Transverse colon (tissue), 4 donors: Measurements from ENCODE around the gene ETV6. TPM values are rescaled to one million over a fixed set of nuclear protein-coding genes. Genes with fewer than 3 reads are reported as not detected.

Experiments used
- DNase-seq: peaks from one replicate; pipeline ENCODE4 v3.0.0-alpha.2; 2019
- H3K27ac ChIP-seq, 4 donors: fragments of 200-600 bp; sonication (generic); 2 replicates each; pipeline ENCODE4 v1.5.1; 2016 to 2018; ENCODE audit warnings: inconsistent platforms in 4 of 4
- H3K27me3 ChIP-seq: fragments of 200-600 bp; sonication (generic); 2 replicates; pipeline ENCODE4 v1.5.1; 2017; ENCODE audit warnings: inconsistent platforms
- H3K36me3 ChIP-seq, 4 donors: fragments of 200-600 bp; sonication (generic); 2 replicates each; pipeline ENCODE4 v1.5.1; 2017 to 2019; ENCODE audit warnings: inconsistent platforms in 4 of 4
- H3K4me1 ChIP-seq, 4 donors: fragments of 200-600 bp; sonication (generic); 2 replicates each; pipeline ENCODE4 v1.5.1; 2017 to 2020; ENCODE audit warnings: inconsistent platforms in 4 of 4
- H3K4me3 ChIP-seq, 4 donors: fragments of 200-600 bp; sonication (generic); 1 replicate in 1 of 4; 2 replicates in 3 of 4; pipeline versions ENCODE4 v1.5.1 to v1.6.1; 2017 to 2019; ENCODE audit warnings: inconsistent platforms in 4 of 4
- H3K9me3 ChIP-seq, 2 donors: fragments of 200-600 bp; sonication (generic); 2 replicates each; pipeline ENCODE4 v1.5.1; 2017 to 2019; ENCODE audit warnings: inconsistent platforms in 2 of 2
- EP300 ChIP-seq: sonication (generic); formaldehyde crosslinking; IDR thresholded peaks from one replicate; pipeline ENCODE4 v1.6.1; 2017; ENCODE audit warnings: antibody characterized with exemption, low read depth
- POLR2A ChIP-seq: fragments of 450-650 bp; IDR thresholded peaks from one replicate; pipeline ENCODE4 v1.6.1; 2016; ENCODE audit warnings: antibody characterized with exemption, mild to moderate bottlenecking, moderate library complexity
- POLR2AphosphoS5 ChIP-seq, 3 donors: sonication (generic); formaldehyde crosslinking; IDR thresholded peaks; one replicate each; pipeline ENCODE4 v1.6.1; 2016; ENCODE audit warnings: antibody characterized with exemption in 3 of 3
- WGBS, 2 donors: methylation state at CpG; one replicate each; pipeline ENCODE4 v1.1.5; 2018; ENCODE audit warnings: low coverage in 1 of 2; 5-methylcytosine and 5-hydroxymethylcytosine counted together
- in situ Hi-C, 4 donors: fragments of 200-750 bp; cut with MboI; loops; one replicate each; pipeline versions ENCODE4 v1.15.0 to v1.15.1; 2017; ENCODE audit warnings: low sequenced_read_pairs in 3 of 4, low pct_ligation_motif_present in 1 of 4, low pct_unique_long_range_greater_than_20kb in 1 of 4
- intact Hi-C: fragments of 100-400 bp; cut with DNase I; formaldehyde crosslinking; loops from one replicate; pipeline ENCODE4 v1.15.1; 2023; ENCODE audit warnings: low total_unique reads
- total RNA-seq, 4 donors: library from RNA; depleted of rRNA; stranded (reverse); fragments of >200 nt; gene quantifications; one replicate each; pipeline ENCODE4 v1.1.0, GENCODE V29; 2016
- TF ChIP-seq, protein P1 (sequence below), 5 experiments: fragments of 200-600 bp in 3 of 5; fragments of 450-650 bp in 2 of 5; sonication (generic) in 3 of 5; IDR thresholded peaks; 1 replicate in 2 of 5; 2 replicates in 3 of 5; pipeline ENCODE4 v1.5.1; 2016 to 2017; ENCODE audit warnings: antibody characterized with exemption in 5 of 5, inconsistent platforms in 3 of 5, mild to moderate bottlenecking in 2 of 5, moderate library complexity in 1 of 5

Gene ETV6
- total RNA-seq, 4 donors from 2014 or later, result 19.9 to 47.9 (median 41.0) TPM

DNA sequence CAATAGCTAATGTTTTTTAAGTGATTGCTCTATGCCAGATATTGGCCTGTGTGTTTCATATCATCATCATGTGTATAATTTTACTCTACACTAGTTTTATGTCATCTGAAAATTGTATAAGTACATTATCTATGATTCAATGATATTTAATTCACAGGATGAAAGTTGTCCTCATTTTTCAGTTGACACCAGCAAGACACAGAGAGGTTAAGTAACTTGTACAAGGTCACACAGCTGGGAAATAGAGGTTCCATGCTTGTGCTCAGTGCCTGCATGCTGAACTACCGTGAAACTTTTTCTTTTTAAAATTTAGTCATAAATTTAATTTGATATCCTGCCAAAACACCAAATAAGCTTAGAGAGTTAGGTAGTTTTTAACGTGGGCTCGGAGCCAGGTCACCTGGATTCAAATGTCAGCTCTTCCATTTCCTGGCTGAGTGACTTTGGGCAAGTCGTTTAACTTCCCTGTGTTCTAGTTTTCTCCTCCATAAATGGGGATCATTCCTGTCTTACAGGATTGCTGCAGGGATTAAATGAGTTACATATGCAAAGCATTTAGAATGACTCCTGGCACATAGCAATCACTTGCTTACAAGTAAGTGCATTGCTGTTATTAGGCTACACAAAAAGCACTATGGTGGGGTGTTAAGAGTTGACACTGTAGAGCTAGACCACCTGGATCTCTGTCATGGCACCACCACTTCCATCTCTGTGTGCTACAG is 183.9 kb downstream of the ETV6 start:
- no peaks in the 10 kb centered on the region for H3K36me3 ChIP-seq
- peak overlapping the region in 3 of 4 donors; percentile 30 to 85 (median 40) for H3K27ac ChIP-seq
- no peak for DNase-seq
- H3K4me1 ChIP-seq, result peaks cover 23 to 87% (median 48%) of the 10 kb centered on the region in 4 donors
- in situ Hi-C loops, result no loop called here
- no peaks in the 10 kb centered on the region for H3K9me3 ChIP-seq
- H3K4me3 ChIP-seq, result no peak overlapping the region
- no peak for TF ChIP-seq EP300
- TF ChIP-seq POLR2AphosphoS5 (IDR thresholded peaks at IDR 0.05), result no peak
- no peak for TF ChIP-seq POLR2A
- TF ChIP-seq, protein P1, sequence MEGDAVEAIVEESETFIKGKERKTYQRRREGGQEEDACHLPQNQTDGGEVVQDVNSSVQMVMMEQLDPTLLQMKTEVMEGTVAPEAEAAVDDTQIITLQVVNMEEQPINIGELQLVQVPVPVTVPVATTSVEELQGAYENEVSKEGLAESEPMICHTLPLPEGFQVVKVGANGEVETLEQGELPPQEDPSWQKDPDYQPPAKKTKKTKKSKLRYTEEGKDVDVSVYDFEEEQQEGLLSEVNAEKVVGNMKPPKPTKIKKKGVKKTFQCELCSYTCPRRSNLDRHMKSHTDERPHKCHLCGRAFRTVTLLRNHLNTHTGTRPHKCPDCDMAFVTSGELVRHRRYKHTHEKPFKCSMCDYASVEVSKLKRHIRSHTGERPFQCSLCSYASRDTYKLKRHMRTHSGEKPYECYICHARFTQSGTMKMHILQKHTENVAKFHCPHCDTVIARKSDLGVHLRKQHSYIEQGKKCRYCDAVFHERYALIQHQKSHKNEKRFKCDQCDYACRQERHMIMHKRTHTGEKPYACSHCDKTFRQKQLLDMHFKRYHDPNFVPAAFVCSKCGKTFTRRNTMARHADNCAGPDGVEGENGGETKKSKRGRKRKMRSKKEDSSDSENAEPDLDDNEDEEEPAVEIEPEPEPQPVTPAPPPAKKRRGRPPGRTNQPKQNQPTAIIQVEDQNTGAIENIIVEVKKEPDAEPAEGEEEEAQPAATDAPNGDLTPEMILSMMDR (IDR thresholded peaks at IDR 0.05), result no peak
- intact Hi-C loops, result no loop called here
- H3K27me3 ChIP-seq, result no peaks in the 10 kb centered on the region
- 50 to 57% methylated on average over 1 to 4 of the region's 4 CpGs for WGBS, 2 donors

DNA sequence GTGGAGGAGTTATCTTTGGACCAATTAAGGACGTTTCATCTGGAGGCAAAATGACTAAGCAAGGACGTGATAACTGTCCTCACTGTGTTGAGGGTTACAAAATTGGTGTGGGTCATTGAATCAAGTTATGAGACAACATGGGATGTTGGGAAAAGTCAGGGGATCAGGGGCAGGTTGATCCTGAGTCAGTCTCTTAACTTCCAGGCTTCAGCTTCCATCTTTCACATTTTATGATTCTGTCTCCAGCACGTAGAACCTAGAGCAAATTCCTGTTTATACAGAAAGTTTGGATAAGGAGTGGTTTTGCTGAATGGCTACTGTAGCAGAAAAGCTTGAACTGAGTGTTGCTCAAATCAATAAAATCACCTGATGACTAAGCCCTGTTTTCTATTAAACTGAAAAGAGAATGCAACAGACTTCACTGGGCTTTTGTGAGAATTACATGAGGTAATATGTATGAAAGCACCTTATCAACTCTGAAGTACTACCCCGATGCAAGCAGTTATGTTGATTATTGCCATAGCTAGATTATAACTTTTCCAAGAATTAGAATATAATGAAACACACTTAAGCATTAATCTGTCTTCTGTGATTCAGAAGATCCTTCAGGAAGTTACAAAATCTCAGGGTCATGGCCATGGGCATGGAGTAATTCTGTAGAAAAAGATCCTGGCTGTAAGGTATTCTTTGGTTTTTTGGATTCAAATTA is 184.8 kb downstream of the ETV6 start:
- intact Hi-C loops (no loop called here), in situ Hi-C loops (no loop called here)
- DNase-seq, result no peak
- peak overlapping the region in 3 of 4 donors; percentile 30 to 85 (median 40) for H3K27ac ChIP-seq
- 13 to 32% methylated on average over 2 to 4 of the region's 4 CpGs for WGBS, 2 donors
- no peak overlapping the region for H3K4me3 ChIP-seq
- TF ChIP-seq POLR2AphosphoS5 (IDR thresholded peaks at IDR 0.05), result no peak
- no peak for TF ChIP-seq EP300
- TF ChIP-seq POLR2A, result no peak
- TF ChIP-seq, protein P1 (IDR thresholded peaks at IDR 0.05), result no peak
- H3K4me1 ChIP-seq, result peaks cover 29 to 91% (median 54%) of the 10 kb centered on the region in 4 donors
- H3K9me3 ChIP-seq, result no peaks in the 10 kb centered on the region
- H3K27me3 ChIP-seq, result no peaks in the 10 kb centered on the region
- no peaks in the 10 kb centered on the region for H3K36me3 ChIP-seq

DNA sequence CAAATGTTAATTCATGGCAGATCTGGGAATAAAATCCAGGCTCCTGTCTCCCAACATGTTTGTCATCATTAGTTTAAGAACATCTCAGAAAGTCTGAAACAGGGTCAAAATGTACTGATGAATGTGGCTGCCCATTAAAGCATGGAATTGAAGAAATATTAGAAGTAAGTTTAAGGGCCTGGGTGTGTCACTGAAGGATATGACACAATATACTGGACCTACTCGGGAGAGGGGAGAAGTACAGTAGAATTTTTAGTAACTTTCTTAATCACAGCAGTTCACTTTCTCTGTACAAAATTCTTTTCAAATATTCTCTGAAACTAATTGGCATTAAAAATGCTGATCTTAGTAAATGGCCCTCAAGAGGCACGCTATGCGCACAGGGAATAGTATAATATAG is 185.5 kb downstream of the ETV6 start:
- Histone ChIP-seq H3K27ac (peak overlapping the region; percentile 30 to 85 (median 50)), H3K9me3 (no peaks in the 10 kb centered on the region), H3K4me3 (no peak overlapping the region), H3K4me1 (peaks cover 29 to 91% (median 55%) of the 10 kb centered on the region in 4 donors), H3K27me3 (no peaks in the 10 kb centered on the region), H3K36me3 (no peaks in the 10 kb centered on the region)
- no peak for DNase-seq
- WGBS, 2 donors, result 69 to 71% methylated on average over 3 of the region's 3 CpGs
- in situ Hi-C loops, result no loop called here
- TF ChIP-seq POLR2A (no peak), POLR2AphosphoS5 (IDR thresholded peaks at IDR 0.05) (no peak), EP300 (no peak)
- TF ChIP-seq, protein P1 (IDR thresholded peaks at IDR 0.05), result no peak
- intact Hi-C loops, result no loop called here

- intact Hi-C loops, result no loop called here
- peaks cover 29 to 94% (median 63%) of the 10 kb centered on the region in 4 donors for H3K4me1 ChIP-seq
- in situ Hi-C loops, result no loop called here
- no peaks in the 10 kb centered on the region for H3K27me3 ChIP-seq
- no peaks in the 10 kb centered on the region for H3K9me3 ChIP-seq
- peak overlapping the region; percentile 44 to 86 (median 72) for H3K27ac ChIP-seq
- H3K4me3 ChIP-seq, result no peak overlapping the region
- H3K36me3 ChIP-seq, result no peaks in the 10 kb centered on the region
- TF ChIP-seq POLR2AphosphoS5 (IDR thresholded peaks at IDR 0.05), result peak in 1 of 3 donors; percentile 19
- TF ChIP-seq, protein P1 (IDR thresholded peaks at IDR 0.05), result no peak
- WGBS, 2 donors, result 63 to 73% methylated on average over 7 to 14 of the region's 14 CpGs
- peak; percentile 71 for DNase-seq
These were observed 187.0 kb downstream of the ETV6 start for GRCh38 chr12:11836282-11837151.
